IMR-90 (cell line): Measurements from ENCODE around the gene FABP7. TPM values are rescaled to one million over a fixed set of nuclear protein-coding genes. Genes with fewer than 3 reads are reported as not detected.

Experiments
- ATAC-seq: fragments of 200-7000 bp; cut with Tn5 transposase; 2 replicates; pipeline ENCODE4 v1.9.1; 2020; ENCODE audit warnings: low read depth, mild to moderate bottlenecking, moderate library complexity
- BruUV-seq: library from RNA; stranded (reverse); fragments of 400-500 nt; replicated peaks from 2 replicates; lab custom pipeline; 2021; lab: Mats Ljungman, UMichigan
- CTCF ChIA-PET: fragments of 300-600 bp; formaldehyde crosslinking; extraction: SDS; loops from one replicate; lab custom pipeline; 2021; ENCODE audit warnings: antibody characterized with exemption; lab: Yijun Ruan, JAX
- POLR2A ChIA-PET: fragments of 300-600 bp; sonication (Branson Sonifier 250); formaldehyde crosslinking; loops from one replicate; lab custom pipeline; 2022; ENCODE audit warnings: antibody characterized with exemption; ENCODE audit not compliant: unreplicated experiment; lab: Charles Lee
- DNase-seq: peaks from one replicate; pipeline ENCODE4 v3.0.0; 2013
- H2AFZ ChIP-seq: replicated peaks from 2 replicates; pipeline ENCODE3; 2013; ENCODE audit warnings: low read length, mild to moderate bottlenecking; ENCODE audit not compliant: poor library complexity
- H2AK5ac ChIP-seq: 2 replicates; pipeline ENCODE4 v1.6.1; 2013; ENCODE audit warnings: low read depth, low read length, inconsistent platforms
- H2AK9ac ChIP-seq: replicated peaks from 2 replicates; pipeline ENCODE3; 2013; ENCODE audit warnings: mild to moderate bottlenecking, low read depth, low read length, moderate library complexity; ENCODE audit not compliant: poor library complexity
- H2BK120ac ChIP-seq: 2 replicates; pipeline ENCODE4 v1.6.1; 2013; ENCODE audit warnings: low read depth, low read length, inconsistent platforms
- H2BK15ac ChIP-seq: 3 replicates; pipeline ENCODE4 v1.6.1; 2013; ENCODE audit warnings: low read depth, low read length, inconsistent platforms
- H2BK20ac ChIP-seq: 2 replicates; pipeline ENCODE4 v1.6.1; 2013; ENCODE audit warnings: low read depth, mild to moderate bottlenecking, inconsistent platforms, low read length, moderate library complexity
- H2BK5ac ChIP-seq: 2 replicates; pipeline ENCODE4 v1.6.1; 2013; ENCODE audit warnings: mild to moderate bottlenecking, low read depth, low read length, inconsistent platforms; ENCODE audit not compliant: poor library complexity, severe bottlenecking
- H3K14ac ChIP-seq: replicated peaks from 2 replicates; pipeline ENCODE4 v1.6.1; 2013; ENCODE audit warnings: low read depth, low read length, inconsistent platforms
- H3K18ac ChIP-seq: 2 replicates; pipeline ENCODE4 v1.6.1; 2013; ENCODE audit warnings: low read depth, low read length, control low read depth
- H3K23ac ChIP-seq: 2 replicates; pipeline ENCODE4 v1.6.1; 2013; ENCODE audit warnings: low read depth, low read length, inconsistent platforms
- H3K27ac ChIP-seq: 2 replicates; pipeline ENCODE4 v1.5.1; 2013; ENCODE audit warnings: mild to moderate bottlenecking, control low read depth, low read length; ENCODE audit not compliant: insufficient read depth
- H3K27me3 ChIP-seq: 2 replicates; pipeline ENCODE4 v1.6.1; 2013; ENCODE audit warnings: low read length; ENCODE audit not compliant: control insufficient read depth, insufficient read depth
- H3K36me3 ChIP-seq: 2 replicates; pipeline ENCODE4 v1.6.1; 2013; ENCODE audit warnings: low read length, mixed read lengths; ENCODE audit not compliant: control insufficient read depth, insufficient read depth
- H3K4ac ChIP-seq: 2 replicates; pipeline ENCODE4 v1.6.1; 2013; ENCODE audit warnings: low read depth, low read length, inconsistent platforms
- H3K4me1 ChIP-seq: 2 replicates; pipeline ENCODE4 v1.6.1; 2013; ENCODE audit warnings: low read length, mixed read lengths; ENCODE audit not compliant: control insufficient read depth, insufficient read depth
- H3K4me2 ChIP-seq: 2 replicates; pipeline ENCODE4 v1.6.1; 2013; ENCODE audit warnings: low read depth, mild to moderate bottlenecking, control low read depth, low read length, moderate library complexity
- H3K4me3 ChIP-seq: 2 replicates; pipeline ENCODE4 v1.5.1; 2013; ENCODE audit warnings: low read depth, mild to moderate bottlenecking, control low read depth, low read length, moderate library complexity; ENCODE audit not compliant: insufficient read depth
- H3K56ac ChIP-seq: 2 replicates; pipeline ENCODE4 v1.6.1; 2013; ENCODE audit warnings: low read length, inconsistent platforms; ENCODE audit not compliant: insufficient read depth; ENCODE audit errors: extremely low read depth
- H3K79me1 ChIP-seq, 2 experiments: 2 replicates each; pipeline ENCODE4 v1.6.1; 2013; ENCODE audit warnings: low read length in 2 of 2, inconsistent platforms in 1 of 2, low read depth in 1 of 2
- H3K9ac ChIP-seq: 2 replicates; pipeline ENCODE4 v1.6.1; 2013; ENCODE audit warnings: low read depth, low read length, control low read depth
- H3K9me1 ChIP-seq: 2 replicates; pipeline ENCODE4 v1.6.1; 2013; ENCODE audit warnings: low read length, inconsistent platforms; ENCODE audit not compliant: insufficient read depth
- H3K9me3 ChIP-seq: 2 replicates; pipeline ENCODE4 v1.6.1; 2013; ENCODE audit warnings: low read length; ENCODE audit not compliant: control insufficient read depth, insufficient read depth
- H4K20me1 ChIP-seq: 2 replicates; pipeline ENCODE4 v1.6.1; 2013; ENCODE audit warnings: low read length, inconsistent platforms; ENCODE audit not compliant: insufficient read depth
- H4K5ac ChIP-seq: 2 replicates; pipeline ENCODE4 v1.6.1; 2013; ENCODE audit warnings: mild to moderate bottlenecking, low read depth, low read length, control low read depth
- H4K8ac ChIP-seq, 2 experiments: 2 replicates each; pipeline ENCODE4 v1.6.1; 2013; ENCODE audit warnings: low read depth in 2 of 2, low read length in 2 of 2, control low read depth in 1 of 2, inconsistent platforms in 1 of 2
- H4K91ac ChIP-seq: 2 replicates; pipeline ENCODE4 v1.6.1; 2013; ENCODE audit warnings: low read depth, low read length, inconsistent platforms; ENCODE audit not compliant: insufficient read depth
- CEBPB ChIP-seq: IDR thresholded peaks from 2 replicates; pipeline ENCODE4 v1.6.1; 2012; ENCODE audit warnings: low read depth, low read length, improper control_type of control experiment
- CTCF ChIP-seq: conservative IDR thresholded peaks from 2 replicates; pipeline ENCODE4 v1.5.1; 2012; ENCODE audit warnings: mild to moderate bottlenecking, low read depth, low read length, improper control_type of control experiment
- MAFK ChIP-seq: IDR thresholded peaks from 2 replicates; pipeline ENCODE4 v1.6.1; 2012; ENCODE audit warnings: low read depth, low read length, improper control_type of control experiment
- NFE2L2 ChIP-seq: fragments of 150-350 bp; IDR thresholded peaks from 2 replicates; pipeline ENCODE4 v1.6.1; 2016; ENCODE audit warnings: low read depth, mild to moderate bottlenecking, low read length
- RFX5 ChIP-seq: IDR thresholded peaks from 2 replicates; pipeline ENCODE4 v1.8.0; 2012; ENCODE audit warnings: low read depth, mild to moderate bottlenecking, low read length, moderate library complexity
- WGBS, 2 experiments: methylation state at CpG; one replicate each; pipeline versions ENCODE4 v1.1.5 to v1.1.7; 2013; ENCODE audit warnings: missing lambda C conversion rate in 2 of 2; ENCODE audit not compliant: insufficient read length in 1 of 2; ENCODE audit errors: extremely low coverage in 2 of 2; 5-methylcytosine and 5-hydroxymethylcytosine counted together
- dilution Hi-C: fragments of 300-500 bp; cut with HindIII; formaldehyde crosslinking; loops from one replicate; pipeline ENCODE4 v1.14.3; 2018; ENCODE audit warnings: low sequenced_read_pairs; ENCODE audit not compliant: unreplicated experiment
- in situ Hi-C: fragments of 300-500 bp; cut with MboI; formaldehyde crosslinking; loops from 3 replicates; pipeline ENCODE4 v1.14.3; 2019; ENCODE audit warnings: low sequenced_read_pairs, inconsistent platforms, mixed read lengths
- intact Hi-C: fragments of 100-400 bp; cut with micrococcal nuclease; formaldehyde crosslinking; loops from 2 replicates; pipeline ENCODE4 v1.10.0; 2022
- polyA plus RNA-seq, 3 experiments: library from polyadenylated mRNA; depleted of rRNA; stranded (reverse); fragments of >200 nt; gene quantifications; 2 replicates each; pipeline ENCODE4 v1.2.3, GENCODE V29; 2012; ENCODE audit warnings: low replicate concordance in 1 of 3
- total RNA-seq: library from RNA; depleted of rRNA; stranded (reverse); fragments of >200 nt; gene quantifications from 2 replicates; pipeline ENCODE4 v1.2.3, GENCODE V29; 2012

The FABP7 gene
- total and polyA plus RNA-seq, 2 of the 4 experiments (the other 2 are of a cell fraction) = not detected

GRCh38 chr6:122806291-122806690 lies 26.8 kb downstream of the FABP7 start:
- no peak overlapping the region for H2BK20ac ChIP-seq
- dilution Hi-C loops (no loop called here), intact Hi-C loops (no loop called here), in situ Hi-C loops (no loop called here)
- H4K5ac ChIP-seq = peak overlapping the region; percentile 35; the same call in 1 of the 2 replicates
- H3K9ac ChIP-seq = no peak overlapping the region
- DNase-seq (peak; percentile 61), ATAC-seq (peak; percentile 48)
- no CpG with 5 or more reads among the region's 2 CpGs for WGBS, 2 experiments
- H2BK5ac ChIP-seq = peak overlapping the region; percentile 90
- peak overlapping the region; percentile 32; the same call in 1 of the 2 replicates for H3K4ac ChIP-seq
- BruUV-seq = no TSS peak
- no peak overlapping the region; a peak in 1 of 4 replicates for H4K8ac ChIP-seq
- H3K9me1 ChIP-seq = no peaks in the 10 kb centered on the region
- peaks cover 43% of the 10 kb centered on the region for H3K36me3 ChIP-seq
- H3K27ac ChIP-seq = peak overlapping the region; percentile 99; the same call in 1 of the 2 replicates
- H2BK120ac ChIP-seq = peak overlapping the region; percentile 54; the same call in 1 of the 2 replicates
- no peak overlapping the region for H2BK15ac ChIP-seq
- H2AK9ac ChIP-seq = no peak overlapping the region
- H3K79me1 ChIP-seq = no peaks in the 10 kb centered on the region
- H3K4me3 ChIP-seq = no peak overlapping the region
- H3K27me3 ChIP-seq = no peaks in the 10 kb centered on the region
- peak; percentile 33; the same call in 1 of the 2 replicates for TF ChIP-seq MAFK
- TF ChIP-seq CEBPB = peak; percentile 41; the same call in 1 of the 2 replicates
- no peak for TF ChIP-seq RFX5
- no peak for TF ChIP-seq NFE2L2
- no peak for TF ChIP-seq CTCF
- H3K4me2 ChIP-seq = no peak overlapping the region; the same call in 1 of the 2 replicates
- H2AK5ac ChIP-seq = no peak overlapping the region
- no peak overlapping the region for H3K56ac ChIP-seq
- H3K18ac ChIP-seq = peak overlapping the region; percentile 67
- no peak overlapping the region for H2AFZ ChIP-seq
- H3K23ac ChIP-seq = no peak overlapping the region
- no peak overlapping the region for H4K91ac ChIP-seq
- ChIA-PET POLR2A (no interaction called here), CTCF (no interaction called here)
- no peak overlapping the region for H3K14ac ChIP-seq
- H3K4me1 ChIP-seq = peaks cover 21% of the 10 kb centered on the region; the same call in 1 of the 2 replicates
- H3K9me3 ChIP-seq = no peaks in the 10 kb centered on the region
- no peaks in the 10 kb centered on the region for H4K20me1 ChIP-seq
